ENCODE data around the gene CLEC4G. TPM values are rescaled to one million over a fixed set of nuclear protein-coding genes. Genes with fewer than 3 reads are reported as not detected.
"Not testable (repeated sequence)": the region's sequence is repeated elsewhere in the genome, so short reads cannot be mapped to it uniquely, and the experiment has no call there.

The CLEC4G gene
- total RNA-seq, 4 donors from 2014 or later, result 0.49 to 3.9 TPM; not detected in 2

GRCh38 chr19:7766535-7766934 is 34.6 kb upstream of the CLEC4G start:
- Histone ChIP-seq H3K27ac (no peak overlapping the region), H3K9me3 (no peaks in the 10 kb centered on the region), H3K27me3 (peaks cover 24% of the 10 kb centered on the region), H3K4me3 (no peak overlapping the region), H3K4me1 (no peaks in the 10 kb centered on the region), H3K36me3 (no peaks in the 10 kb centered on the region)
- TF ChIP-seq POLR2AphosphoS5 (IDR thresholded peaks at IDR 0.05), result no peak
- TF ChIP-seq EP300 (IDR thresholded peaks at IDR 0.05), result no peak
- TF ChIP-seq POLR2A (IDR thresholded peaks at IDR 0.05), result no peak
- no peak for TF ChIP-seq CTCF (IDR thresholded peaks at IDR 0.05)
- DNase-seq (ENCODE audit: low spot score in 2 of 2), result no peak
- 70% methylated on average over 9 of the region's 11 CpGs for WGBS

- H3K4me3 ChIP-seq, result not testable (repeated sequence)
- peaks cover 17% of the 10 kb centered on the region for H3K27me3 ChIP-seq
- WGBS, result no CpG with 5 or more reads among the region's 2 CpGs
Measured at GRCh38 chr19:7765043-7765442, 33.1 kb upstream of the CLEC4G start.

GRCh38 chr19:7764157-7764556 is 32.2 kb upstream of the CLEC4G start:
- H3K27ac ChIP-seq; H3K36me3 ChIP-seq; H3K4me3 ChIP-seq; H3K4me1 ChIP-seq; DNase-seq (ENCODE audit: low spot score in 2 of 2); H3K9me3 ChIP-seq: not testable (repeated sequence)
- peaks cover 17% of the 10 kb centered on the region for H3K27me3 ChIP-seq
- 70% methylated on average over 3 of the region's 3 CpGs for WGBS

More at GRCh38 chr19:7765043-7765442, 33.1 kb upstream of the CLEC4G start:
- H3K9me3 ChIP-seq; H3K4me1 ChIP-seq; DNase-seq (ENCODE audit: low spot score in 2 of 2); H3K27ac ChIP-seq; H3K36me3 ChIP-seq: not testable (repeated sequence)

- Histone ChIP-seq H3K4me1 (no peaks in the 10 kb centered on the region), H3K36me3 (no peaks in the 10 kb centered on the region), H3K4me3 (no peak overlapping the region), H3K27ac (no peak overlapping the region), H3K27me3 (peaks cover 17% of the 10 kb centered on the region), H3K9me3 (peaks cover under 1% of the 10 kb centered on the region)
- DNase-seq (ENCODE audit: low spot score in 2 of 2), result no peak
- WGBS, result 76% methylated on average over 1 of the region's 1 CpG
- TF ChIP-seq POLR2AphosphoS5 (IDR thresholded peaks at IDR 0.05) (no peak), CTCF (IDR thresholded peaks at IDR 0.05) (no peak), EP300 (IDR thresholded peaks at IDR 0.05) (no peak), POLR2A (IDR thresholded peaks at IDR 0.05) (no peak)
Measured at GRCh38 chr19:7763696-7764095, 31.8 kb upstream of the CLEC4G start.

- H3K27ac ChIP-seq, result no peak within 1 kb of the TSS
- peaks cover 10% of the 10 kb centered on the region for H3K9me3 ChIP-seq
- no peak within 1 kb of the TSS for H3K4me3 ChIP-seq
- no peaks in the 10 kb centered on the region for H3K36me3 ChIP-seq
- H3K4me1 ChIP-seq, result no peaks in the 10 kb centered on the region
- no peak for DNase-seq (ENCODE audit: low spot score in 2 of 2)
- WGBS, result 80% methylated on average over 8 of the region's 8 CpGs
- peaks cover 12% of the 10 kb centered on the region for H3K27me3 ChIP-seq
- no peak for TF ChIP-seq POLR2A (IDR thresholded peaks at IDR 0.05)
Measured at GRCh38 chr19:7762719-7763293, 30.9 kb upstream of the CLEC4G start, which contains the start of gene CLEC4M. CLEC4M (plus strand) TSS chr19:7763243; CDS start chr19:7763267, 24 bp downstream.

- Histone ChIP-seq H3K4me1 (no peaks in the 10 kb centered on the region), H3K27ac (no peak overlapping the region), H3K9me3 (peaks cover 21% of the 10 kb centered on the region), H3K36me3 (no peaks in the 10 kb centered on the region), H3K27me3 (peaks cover 5% of the 10 kb centered on the region), H3K4me3 (no peak overlapping the region)
- TF ChIP-seq CTCF (IDR thresholded peaks at IDR 0.05) (no peak), POLR2AphosphoS5 (IDR thresholded peaks at IDR 0.05) (no peak), EP300 (IDR thresholded peaks at IDR 0.05) (no peak), POLR2A (IDR thresholded peaks at IDR 0.05) (no peak)
- DNase-seq (ENCODE audit: low spot score in 2 of 2), result no peak
- 87% methylated on average over 1 of the region's 1 CpG for WGBS
Measured at GRCh38 chr19:7759156-7759555, 27.2 kb upstream of the CLEC4G start.

- no peaks in the 10 kb centered on the region for H3K4me1 ChIP-seq
- no peaks in the 10 kb centered on the region for H3K36me3 ChIP-seq
- no peak for DNase-seq (ENCODE audit: low spot score in 2 of 2)
- H3K27ac ChIP-seq, result no peak overlapping the region
- TF ChIP-seq POLR2A (IDR thresholded peaks at IDR 0.05) (no peak), CTCF (IDR thresholded peaks at IDR 0.05) (no peak), POLR2AphosphoS5 (IDR thresholded peaks at IDR 0.05) (no peak), EP300 (IDR thresholded peaks at IDR 0.05) (no peak)
- WGBS, result 80% methylated on average over 3 of the region's 3 CpGs
- peaks cover 21% of the 10 kb centered on the region for H3K9me3 ChIP-seq
- H3K27me3 ChIP-seq, result no peaks in the 10 kb centered on the region
- H3K4me3 ChIP-seq, result no peak overlapping the region
Measured at GRCh38 chr19:7757358-7757757, 25.4 kb upstream of the CLEC4G start.
